ENCODE measurements around the gene CACFD1.

CACFD1 gene

DNA sequence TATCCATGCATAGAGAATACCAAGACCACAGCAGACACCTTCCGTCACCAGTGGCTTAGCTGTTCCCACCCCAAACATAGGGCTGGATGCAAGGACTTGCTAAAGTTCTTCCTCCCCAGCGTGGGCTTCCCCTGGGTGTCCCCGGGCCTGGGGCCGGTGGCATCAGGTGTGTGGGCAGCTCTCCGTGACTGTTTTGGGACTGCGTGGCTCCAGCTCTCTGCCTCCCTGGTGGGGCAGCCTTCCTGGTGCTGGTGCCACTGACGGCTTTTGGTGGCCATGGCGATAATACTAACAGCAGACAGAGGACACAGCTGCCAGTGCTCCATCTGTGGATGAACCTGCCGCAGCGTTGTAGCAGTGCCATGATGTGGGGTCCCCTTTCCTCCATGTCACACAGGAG is 4.9 kb downstream of the CACFD1 start:
- no peak for DNase-seq (ENCODE audit: low read depth in 2 of 2)

DNA sequence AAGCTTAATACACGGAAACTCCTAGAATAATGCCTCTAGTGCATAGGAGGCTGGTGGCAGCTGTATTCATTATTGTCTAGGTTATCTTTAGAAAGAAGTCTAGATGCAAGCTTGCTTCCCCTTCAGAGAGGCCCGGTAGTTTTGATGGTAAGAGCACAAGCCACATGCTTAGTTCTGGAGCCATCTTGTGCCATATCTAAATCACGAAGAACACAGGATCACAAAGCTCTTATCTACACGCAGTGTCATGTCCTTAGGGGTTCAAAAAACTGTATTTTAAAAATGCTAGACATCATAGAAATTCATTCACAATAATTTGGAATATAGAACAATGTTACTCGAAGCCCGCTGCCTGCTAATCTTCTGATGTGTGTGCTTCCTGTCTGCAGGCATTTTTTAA is 6.2 kb downstream of the CACFD1 start:
- no peak for DNase-seq (ENCODE audit: low read depth in 2 of 2)

DNA sequence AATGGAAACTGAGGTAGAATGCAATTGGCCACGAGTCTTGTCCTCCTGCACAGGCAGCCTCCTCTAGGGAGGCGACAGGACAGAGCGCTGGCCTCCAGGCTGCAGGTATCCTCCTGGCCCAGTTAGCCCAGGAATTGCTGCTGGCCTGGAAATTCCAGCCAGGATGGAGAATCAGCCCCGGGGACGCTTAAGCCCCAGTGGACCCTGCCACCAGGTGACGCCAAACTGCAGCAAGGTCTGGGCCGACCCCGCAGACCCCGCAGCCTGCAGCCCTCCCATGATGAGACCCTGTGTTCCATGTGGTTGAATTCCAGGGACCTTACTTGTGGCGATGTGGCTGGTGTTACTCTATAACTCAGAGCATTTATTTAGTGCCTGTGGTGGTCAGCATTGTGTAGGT is 7.3 kb downstream of the CACFD1 start:
- DNase-seq (ENCODE audit: low read depth in 2 of 2) = no peak

DNA sequence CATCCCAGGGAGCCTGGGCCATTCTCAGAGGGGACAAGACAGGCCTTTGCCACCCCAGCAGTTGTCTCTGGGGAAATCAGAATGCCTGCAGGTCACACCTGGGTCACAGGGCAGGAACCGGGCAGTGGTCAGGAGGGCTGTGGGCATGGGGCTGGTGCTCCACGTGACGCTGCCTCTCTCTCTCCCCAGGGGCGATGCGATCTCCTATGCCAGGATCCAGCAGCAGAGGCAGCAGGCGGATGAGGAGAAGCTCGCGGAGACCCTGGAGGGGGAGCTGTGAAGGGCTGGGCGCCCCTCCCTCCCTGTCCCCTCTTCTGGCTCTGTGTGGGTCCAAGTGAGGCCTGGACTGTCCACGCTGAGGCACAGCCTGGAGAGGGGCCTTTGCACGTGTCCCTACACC is 8.6 kb downstream of the CACFD1 start:
- no peak for DNase-seq (ENCODE audit: low read depth in 2 of 2)

DNA sequence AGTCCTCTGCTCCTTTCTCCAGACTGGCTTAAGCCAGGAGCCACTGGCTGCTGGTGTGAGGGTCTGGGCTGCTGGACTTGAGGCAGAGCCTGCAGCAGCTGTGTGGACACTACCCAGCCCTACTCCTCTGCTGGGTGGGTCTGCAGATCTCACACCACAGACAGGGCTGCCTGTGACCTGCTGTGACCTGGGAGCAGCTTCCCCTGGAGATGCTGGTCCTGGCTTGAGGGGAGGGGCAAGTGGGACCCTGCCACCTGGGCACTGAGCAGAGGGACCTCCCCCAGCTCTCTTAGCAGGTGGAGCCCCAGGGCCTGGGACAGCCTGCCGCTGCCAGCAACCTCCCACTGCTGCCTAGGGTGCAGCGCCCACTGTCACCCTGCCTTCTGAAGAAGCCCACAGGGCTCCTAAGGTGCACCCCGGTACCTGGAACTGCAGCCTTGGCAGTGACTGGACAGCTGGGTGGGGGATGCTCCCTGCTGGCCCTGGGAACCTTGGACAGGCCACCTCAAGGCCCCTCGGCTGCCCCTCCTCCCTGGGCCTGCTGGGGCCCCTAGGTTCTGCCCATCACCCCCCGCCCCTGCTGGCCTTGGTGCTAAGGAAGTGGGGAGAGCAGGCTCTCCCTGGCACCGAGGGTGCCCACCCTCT is 9.1 kb downstream of the CACFD1 start:
- DNase-seq (ENCODE audit: low read depth in 2 of 2) = no peak

DNA sequence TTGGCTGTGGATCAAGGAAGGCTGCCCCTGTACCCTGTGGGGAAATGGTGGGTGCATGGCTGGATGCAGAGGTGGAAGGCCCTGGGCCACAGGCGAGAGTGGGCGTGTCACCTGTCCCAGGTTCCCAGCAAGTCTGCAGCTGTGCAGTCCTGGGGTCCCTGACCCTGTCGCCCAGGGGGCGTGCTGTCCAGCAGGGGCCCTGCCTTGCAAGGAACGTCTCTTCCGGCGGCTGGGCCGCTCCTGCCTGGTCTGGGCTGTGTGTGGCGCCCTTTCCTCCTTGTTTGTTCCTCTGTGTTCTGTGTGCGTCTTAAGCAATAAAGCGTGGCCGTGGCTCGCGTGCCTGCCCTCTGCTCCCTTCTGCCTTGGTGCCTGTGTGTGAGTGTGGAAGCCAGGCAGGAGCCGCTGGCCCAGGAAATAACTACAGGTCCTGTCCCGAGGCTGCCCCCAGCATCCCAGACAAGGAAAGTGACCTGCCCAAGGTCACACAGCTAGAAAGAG is 10.7 kb downstream of the CACFD1 start:
- DNase-seq (ENCODE audit: low read depth in 2 of 2) = no peak

DNA sequence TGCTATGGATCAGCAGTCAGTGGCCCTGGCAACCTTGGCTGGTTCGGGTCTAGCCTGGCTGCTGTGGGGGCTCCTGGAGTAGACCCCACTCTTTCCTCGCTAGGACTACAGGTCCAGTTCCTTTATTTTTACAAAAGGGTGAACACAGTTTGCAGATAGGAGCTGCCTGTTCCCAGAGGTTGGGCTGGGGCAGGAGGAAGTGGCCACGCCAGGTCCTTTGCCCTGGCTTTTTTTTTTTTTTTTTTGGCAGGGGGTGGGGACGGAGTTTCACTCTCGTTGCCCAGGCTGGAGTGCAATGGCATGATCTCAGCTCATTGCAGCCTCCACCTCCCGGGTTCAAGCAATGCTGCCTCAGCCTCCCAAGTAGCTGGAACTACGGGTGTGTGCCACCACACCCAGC is 11.2 kb downstream of the CACFD1 start:
- DNase-seq (ENCODE audit: low read depth in 2 of 2) = no peak

DNA sequence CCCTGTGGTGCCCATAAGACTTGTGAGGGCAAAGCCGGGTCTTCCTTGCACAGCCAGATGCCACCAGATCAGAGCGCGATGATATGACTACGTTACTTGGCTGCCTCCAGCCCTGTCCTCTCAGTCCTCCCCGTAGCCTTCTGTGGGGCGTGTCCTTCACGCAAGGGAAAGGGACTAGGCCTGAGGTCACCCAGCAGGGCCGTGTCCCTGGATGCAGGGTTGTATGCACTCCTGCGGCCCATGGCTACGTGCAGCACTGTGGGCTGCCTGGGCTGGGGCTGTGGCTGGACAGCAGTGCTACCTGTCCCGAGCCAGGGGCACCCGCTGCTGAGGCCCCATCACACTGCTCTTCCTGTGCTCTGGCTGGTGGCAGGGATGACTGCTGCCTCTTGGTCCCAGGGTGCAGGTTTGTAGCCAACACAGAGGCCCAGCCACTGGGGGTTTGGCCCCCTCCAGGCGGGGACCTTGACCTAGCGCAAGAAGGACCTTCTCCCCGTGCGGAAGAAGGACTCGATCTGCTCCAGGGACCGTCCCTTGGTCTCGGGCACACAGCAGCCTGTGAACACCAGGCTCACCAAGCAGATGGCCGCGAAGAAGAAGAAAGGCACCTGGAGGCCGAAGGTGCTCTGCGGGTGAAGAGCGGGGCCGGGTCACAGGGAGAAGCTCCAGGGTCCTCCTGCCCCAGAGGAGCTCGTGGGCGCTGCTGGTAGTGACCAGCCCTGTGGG is 11.9 kb downstream of the CACFD1 start:
- DNase-seq (ENCODE audit: low read depth in 2 of 2) = no peak

DNA sequence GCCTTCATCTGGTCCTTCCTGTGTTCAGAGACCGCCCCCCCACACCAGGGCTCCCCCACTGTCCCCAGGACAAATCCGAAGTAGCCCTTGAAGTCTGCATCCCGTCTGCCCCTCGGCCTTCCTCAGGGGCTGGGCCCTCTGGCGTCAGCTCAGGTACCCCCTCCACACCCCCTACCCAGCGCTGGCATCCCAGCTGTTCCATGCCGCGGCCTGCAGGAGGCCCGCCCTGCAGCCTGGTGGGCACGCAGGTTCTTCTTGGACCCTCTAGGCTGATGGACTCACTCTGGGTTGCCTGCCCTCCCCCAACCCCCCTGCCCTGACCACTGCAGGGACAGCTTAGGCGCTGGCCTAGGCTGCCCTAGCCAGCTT is 12.5 kb downstream of the CACFD1 start:
- no peak for DNase-seq (ENCODE audit: low read depth in 2 of 2)

DNA sequence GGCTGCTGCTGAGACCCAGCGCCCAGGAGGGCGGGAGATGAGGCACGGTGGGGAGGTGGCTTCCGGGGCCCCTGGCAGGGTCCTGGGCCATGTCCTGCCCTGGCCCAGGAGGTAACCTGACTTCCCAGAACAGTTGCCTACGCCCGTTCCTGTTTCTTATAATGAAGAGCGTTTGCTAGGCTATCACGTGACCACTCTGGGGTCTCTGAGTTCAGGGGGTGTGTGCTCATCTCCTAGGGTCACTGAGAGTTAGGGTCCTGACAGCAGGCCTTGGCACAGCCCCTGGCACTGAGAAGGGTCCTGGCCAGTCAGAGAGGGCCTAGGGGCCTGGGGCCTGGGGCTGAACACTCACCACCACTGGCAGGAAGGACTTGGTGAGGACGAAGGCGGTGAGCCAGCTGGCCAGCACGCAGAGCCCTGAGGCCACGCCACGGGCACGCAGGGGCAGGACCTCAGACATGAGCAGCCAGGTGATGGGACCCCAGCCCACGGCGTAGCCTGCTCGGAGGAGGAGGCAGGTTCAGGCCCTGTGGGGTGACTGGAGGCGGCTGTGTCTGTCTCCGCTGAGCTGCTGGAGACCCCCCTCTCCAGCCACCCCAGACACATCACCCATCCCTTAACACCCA is 13.1 kb downstream of the CACFD1 start:
- DNase-seq (ENCODE audit: low read depth in 2 of 2) = no peak

DNA sequence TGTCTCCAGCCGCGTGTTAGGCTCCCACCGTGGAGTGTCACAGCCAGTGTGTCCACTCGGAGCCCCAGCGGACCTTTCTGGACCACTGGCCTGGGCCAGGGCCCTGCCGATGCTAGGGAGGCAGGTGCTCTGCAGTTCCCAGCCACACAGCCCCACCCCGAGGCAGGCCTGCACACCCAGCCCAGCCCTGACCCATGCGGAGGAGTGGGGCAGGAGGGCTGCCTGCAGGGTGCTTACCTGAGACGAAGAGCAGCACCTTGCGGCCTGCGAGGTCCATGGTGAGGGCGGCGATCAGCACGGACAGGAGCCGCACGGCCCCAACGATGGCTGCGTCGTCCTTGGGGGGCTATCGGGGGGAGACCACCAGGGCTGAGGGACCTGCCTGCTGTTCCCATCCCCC is 14.0 kb downstream of the CACFD1 start:
- no peak for DNase-seq (ENCODE audit: low read depth in 2 of 2)

DNA sequence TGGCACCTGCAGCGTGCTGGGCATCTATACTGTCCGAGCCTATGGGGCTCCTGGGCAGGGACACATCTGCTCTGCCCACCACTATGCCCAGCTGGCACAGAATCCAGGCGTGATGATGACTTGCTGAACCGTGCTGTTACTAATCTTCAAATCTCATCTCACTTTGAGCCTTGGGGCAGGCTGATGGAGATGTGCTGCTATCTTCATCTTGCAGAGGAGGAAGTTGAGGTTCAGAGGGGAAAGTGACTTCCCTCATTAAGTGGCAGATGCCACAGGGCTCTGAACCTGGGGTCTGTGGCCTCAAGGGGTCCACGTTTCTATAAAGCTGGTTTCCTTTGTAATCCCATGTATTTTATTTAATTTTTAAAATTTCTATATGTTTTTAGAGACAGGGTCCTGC is 14.4 kb downstream of the CACFD1 start:
- DNase-seq (ENCODE audit: low read depth in 2 of 2) = no peak

DNA sequence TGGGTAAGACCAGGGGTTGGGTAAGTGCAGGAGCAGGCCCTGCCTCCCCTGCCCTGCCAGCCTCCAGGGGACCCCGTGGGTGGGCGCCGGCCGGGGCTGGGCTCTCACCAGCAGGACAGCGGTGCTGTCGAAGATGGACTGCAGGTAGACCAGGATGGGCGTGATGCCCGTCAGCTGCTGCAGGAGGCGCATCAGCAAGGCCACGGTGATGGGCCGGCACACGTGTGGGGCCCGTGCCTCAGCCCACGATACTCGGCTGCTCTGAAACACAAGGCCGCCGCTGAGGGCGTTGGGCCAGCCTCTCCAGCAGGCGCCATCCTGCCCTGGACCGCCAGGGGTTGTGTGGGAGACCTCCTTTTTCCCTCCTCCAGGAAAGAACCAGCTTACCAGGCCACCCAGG is 15.1 kb downstream of the CACFD1 start:
- no peak for DNase-seq (ENCODE audit: low read depth in 2 of 2)

DNA sequence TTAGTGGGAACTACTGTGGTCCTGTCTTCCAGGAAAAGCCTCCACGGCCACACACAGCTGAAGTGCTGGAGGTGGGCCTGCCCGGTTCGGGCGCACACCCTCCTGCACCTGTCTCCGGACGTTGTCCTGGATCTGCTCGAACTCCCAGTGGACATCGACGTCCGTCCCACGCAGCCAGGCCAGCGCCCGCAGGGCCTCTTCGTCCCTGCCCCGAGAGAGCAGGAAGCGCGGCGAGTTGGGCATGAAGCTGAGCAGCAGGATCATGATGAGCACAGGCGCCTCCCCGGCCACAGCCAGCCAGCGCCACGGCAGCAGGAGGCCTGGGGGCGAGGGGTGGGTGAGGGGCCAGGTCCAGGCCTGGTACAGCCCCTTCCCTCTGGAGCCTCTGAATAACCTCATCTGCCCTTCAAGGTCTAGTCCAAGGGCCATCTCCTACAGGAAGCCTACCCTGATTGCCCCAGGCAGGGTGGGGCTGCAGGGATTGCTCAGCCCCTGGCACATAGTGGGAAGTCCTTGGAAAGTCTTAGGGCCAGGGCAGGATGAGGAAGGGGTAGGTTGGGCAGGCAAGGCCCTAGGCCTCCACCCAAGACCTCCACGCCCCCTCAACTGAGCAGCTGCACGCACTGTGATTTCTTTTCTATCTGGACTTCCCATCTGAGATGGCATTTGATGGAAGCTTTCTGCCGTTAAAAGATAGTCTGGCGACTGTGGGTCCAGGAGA is 15.7 kb downstream of the CACFD1 start:
- no peak for DNase-seq (ENCODE audit: low read depth in 2 of 2)

DNA sequence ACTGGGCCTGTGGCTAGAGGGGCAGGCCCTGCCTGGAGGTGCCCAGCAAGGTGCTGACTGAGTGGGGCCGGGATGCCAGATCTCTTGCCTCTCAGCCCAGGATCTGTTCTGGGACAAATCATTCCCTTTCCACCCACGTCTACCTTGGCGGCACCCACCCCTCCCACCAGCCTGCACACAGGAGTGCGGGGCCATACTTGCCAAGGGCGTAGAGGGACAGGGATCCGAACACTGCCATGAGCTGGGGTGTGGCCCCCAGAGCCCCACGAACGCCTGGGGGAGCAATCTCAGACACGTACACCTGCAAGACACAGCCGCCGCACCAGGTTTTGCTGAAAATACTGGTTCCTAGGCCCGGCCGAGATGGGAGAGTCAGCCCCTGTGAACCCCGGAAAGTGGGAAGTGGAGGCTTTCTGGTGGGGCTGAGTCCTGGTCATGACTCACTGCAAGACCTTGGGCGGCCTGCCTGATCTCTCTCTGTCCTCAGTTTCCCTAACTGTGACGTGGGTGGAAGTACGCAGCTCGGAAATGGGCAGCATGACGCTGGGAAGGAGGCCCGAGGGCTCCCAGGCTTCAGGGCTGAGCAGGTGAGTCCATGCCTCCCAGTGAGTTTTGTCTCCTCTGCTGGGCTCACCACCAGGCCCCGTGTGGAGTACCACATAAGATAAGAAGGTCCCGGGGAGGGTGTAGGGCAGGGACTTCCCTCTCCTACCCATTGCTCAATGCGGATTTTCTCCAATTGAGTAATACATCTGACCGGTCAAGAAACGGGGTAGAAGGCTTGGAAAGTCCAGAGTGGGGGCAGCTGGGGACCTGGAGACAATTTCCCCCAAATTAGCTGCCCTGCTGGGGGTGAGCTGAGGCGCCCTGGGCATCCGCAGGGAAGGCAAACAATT is 16.5 kb downstream of the CACFD1 start:
- DNase-seq (ENCODE audit: low read depth in 2 of 2) = no peak

DNA sequence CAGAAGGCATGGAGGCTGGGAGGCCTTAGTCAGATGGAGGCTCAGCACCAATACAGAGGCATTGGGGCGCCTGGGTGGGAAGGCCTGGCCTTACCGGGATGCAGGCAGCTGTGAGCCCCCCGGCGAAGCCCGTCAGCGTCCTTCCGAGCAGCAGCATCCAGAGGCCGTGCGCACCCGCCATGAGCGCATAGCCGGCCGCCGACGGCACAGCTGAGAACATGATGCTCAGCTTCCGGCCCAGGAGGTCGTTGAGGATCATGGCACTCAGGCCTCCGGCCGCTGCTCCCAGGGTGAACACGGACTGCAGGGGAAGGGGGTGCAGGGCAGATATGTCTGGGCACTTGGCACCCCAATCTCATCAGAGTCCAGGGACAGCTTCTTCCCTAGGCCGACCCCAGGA is 17.2 kb downstream of the CACFD1 start:
- no peak for DNase-seq (ENCODE audit: low read depth in 2 of 2)

DNA sequence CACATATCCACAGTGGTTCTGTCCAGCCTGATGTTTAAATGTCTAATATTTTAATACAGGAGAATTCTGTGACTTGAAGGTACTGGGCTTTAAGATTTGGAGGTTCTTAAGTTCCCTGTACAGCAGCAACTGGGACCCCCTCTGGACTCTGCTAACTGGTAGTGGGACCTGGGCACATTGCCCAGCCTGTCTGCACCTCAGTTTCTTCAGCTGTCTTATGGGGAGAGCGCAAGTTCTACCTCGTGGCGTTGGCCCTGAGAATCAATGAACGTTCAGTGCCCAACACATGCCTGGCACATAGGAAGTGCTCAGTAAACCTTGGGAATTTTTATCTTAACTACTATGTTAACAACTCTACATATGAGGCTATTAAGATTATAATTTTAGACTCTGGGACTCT is 17.7 kb downstream of the CACFD1 start:
- no peak for DNase-seq (ENCODE audit: low read depth in 2 of 2)

DNA sequence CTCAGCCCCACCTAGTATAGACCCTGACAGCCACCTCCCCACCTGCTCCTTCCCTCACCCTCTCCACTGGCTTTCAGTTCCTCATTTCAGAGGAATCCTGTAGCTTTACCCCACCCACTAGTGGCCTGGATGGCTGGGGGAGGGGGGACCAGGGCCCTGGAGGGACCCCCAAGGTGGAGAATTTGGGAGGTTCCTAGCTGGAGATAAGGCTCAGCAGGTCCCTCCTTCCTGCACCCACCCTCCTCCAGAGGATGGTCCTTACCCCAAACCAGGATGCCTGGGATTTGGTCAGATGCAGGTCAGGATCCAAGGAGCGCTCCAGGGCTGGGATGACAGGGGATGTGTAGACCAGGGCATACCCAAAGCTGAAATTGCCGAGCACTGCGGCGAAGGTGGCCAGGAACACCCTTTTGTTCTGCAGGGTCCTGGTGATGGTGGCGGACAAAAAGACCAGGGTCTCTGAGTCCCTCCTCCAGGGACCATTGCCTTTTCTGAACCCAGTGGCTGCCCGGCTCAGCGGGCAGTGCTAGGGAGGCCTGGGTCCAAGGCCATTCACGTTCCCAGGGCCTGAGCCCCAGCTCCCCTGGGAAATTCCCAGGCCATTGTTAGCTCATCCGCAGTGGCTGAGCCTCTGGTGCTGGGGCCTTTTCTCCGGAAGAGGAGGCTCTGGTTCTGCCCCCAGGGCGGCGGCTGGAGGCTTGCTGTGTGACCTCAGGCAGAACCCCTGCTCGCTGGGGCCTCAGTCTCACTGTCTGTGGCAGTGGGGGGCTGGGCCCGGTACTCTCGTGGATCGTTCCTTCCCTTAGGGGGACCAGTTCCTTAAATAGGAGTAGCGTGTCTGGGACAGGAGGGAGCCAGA is 18.4 kb downstream of the CACFD1 start:
- DNase-seq (ENCODE audit: low read depth in 2 of 2) = no peak

DNA sequence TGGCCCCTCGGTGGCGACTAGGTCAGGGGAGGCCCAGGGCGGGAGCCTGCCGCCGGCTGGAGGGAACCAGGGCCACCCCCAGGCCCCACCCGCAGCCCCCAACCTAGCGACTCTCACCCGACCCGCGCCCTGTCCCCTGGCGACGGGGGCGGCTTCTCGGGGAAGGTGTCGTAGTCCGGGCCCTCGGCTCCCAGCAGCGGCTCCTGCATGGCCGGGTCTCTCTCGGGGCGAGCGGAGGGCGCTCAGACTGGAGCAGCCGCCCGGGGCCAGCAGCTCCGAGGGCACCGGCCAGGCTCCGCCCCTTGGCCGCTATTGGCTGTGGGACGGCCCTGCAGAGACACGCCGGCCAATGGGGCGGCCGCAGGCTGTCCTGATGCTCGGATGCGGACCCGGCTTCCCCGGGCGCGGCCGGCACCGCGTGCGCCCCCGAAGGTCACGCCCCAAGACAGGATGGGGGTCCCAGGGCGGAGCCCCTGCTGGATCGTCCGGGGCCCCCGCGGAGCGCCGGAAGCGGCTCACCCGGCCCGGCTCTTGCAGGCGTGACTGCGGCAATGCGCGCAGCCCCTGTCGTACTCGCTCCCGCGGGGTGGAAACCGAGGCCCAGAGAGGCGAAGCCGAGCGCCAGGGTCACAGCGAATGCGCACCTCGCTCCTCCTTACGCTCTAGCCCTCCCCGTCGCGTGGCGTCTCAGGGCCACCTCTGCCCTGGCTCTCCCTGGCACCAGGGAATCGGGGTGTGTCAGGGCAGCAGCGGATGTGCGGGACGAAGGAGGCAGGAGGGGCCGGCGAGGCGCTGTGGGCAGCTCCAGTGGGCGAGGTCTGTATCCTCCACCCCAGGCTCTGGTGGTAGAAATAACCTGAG is 19.3 kb downstream of the CACFD1 start, which contains the start of gene SLC2A6:
Gene SLC2A6 (minus strand): TSS at position 249 of the 861 bp plus-strand sequence. CDS start 40 bp downstream, at position 209.
- DNase-seq (ENCODE audit: low read depth in 2 of 2) = peak; percentile 67 to 74
